Stimulated activated CD8-positive, alpha-beta memory T cell treated with anti-CD3 and anti-CD28 coated beads, Interleukin-4, amount 100 ng/mL, for 24 hours (primary cell): ENCODE measurements around the gene IGSF11.
"Not testable (repeated sequence)": the region's sequence is repeated elsewhere in the genome, so short reads cannot be mapped to it uniquely, and the experiment has no call there.

Experiments
- DNase-seq: peaks from one replicate; pipeline ENCODE4 v3.0.0-alpha.2; 2020; ENCODE audit warnings: low read depth

The IGSF11 gene

GRCh38 chr3:118990823-118991560 is 43.7 kb downstream of the IGSF11 start:
- DNase-seq, result no peak

- no peak for DNase-seq
These were observed 46.2 kb downstream of the IGSF11 start for GRCh38 chr3:118988198-118989130.

GRCh38 chr3:118987477-118987876 is 47.2 kb downstream of the IGSF11 start:
- no peak for DNase-seq

- DNase-seq, result no peak
These were observed 47.9 kb downstream of the IGSF11 start for GRCh38 chr3:118986734-118987133.

GRCh38 chr3:118984699-118985098 is 49.9 kb downstream of the IGSF11 start:
- DNase-seq, result no peak

GRCh38 chr3:118981494-118982134 is 53.0 kb downstream of the IGSF11 start:
- DNase-seq, result no peak

DNA sequence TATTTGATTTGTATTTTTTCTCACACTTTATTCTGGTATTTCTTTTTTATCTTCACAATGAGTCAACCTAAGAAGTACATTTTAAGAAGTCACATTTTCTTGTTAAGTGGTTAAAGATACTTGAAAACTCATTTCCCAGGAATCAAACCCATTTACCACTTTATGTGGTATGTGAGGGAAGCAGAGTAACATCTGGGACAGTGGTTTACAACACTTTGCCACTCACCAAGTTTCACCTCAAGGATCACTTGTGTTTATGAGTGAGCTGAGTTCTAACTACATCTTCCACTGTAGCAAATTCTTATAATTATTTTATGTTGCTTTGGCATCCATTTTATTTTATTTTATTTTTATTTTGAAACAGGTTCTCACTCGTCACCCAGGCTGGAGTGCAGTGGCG is 53.8 kb downstream of the IGSF11 start:
- no peak for DNase-seq

- no peak for DNase-seq
These were observed 56.3 kb downstream of the IGSF11 start for GRCh38 chr3:118978393-118978758.

DNA sequence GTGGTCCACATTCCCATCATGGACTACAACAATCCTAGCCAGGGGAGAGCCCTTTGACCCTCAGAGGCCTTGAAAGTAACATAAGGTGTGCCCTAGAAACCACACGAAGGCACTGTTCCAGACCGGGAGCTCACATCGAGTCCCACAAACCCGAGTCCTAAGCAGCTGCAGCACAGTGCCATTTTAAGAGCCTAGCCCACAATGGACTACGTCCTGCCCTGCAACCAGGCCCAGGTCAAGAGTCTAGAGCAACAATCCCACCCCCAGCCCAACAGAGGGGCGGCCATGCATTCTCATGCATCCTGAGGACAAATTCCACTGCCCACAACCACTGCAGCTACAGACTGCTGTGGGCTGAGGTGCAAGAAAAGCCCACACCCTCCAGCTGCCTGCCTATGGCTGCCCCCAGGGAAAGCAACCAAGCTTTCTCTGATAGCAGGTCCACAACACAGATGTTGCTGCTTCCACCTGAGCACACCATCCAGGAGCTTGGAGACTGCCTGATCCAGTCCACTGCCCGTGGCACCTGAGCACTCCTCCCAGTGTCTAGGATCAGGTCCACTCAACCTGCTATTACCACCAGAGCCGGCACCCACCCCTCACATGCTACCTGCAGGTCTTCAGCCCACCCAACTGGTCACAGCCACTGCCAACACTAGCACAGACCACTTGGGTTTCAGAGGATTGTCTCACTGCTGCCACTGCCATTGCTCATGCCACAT is 56.8 kb downstream of the IGSF11 start:
- no peak for DNase-seq

DNA sequence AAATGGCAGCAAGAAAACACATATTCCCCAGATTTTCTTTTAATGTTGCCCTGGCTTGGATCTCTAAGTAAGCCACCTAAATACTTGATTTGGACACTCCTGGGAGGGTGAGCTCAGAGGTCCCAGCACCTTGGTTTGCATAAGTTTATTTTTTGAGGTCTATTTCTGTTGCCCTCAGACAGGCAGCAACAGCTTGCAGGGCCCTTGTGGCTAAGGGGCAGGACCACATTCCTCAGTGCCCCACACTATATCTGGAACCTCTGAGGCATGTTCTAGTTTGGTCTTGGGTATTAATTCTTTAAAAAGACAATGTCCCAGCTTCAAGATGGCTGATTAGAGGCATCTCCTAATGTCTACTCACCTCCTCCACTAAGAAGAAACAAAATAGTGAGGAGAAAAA is 57.5 kb downstream of the IGSF11 start:
- no peak for DNase-seq

GRCh38 chr3:118975476-118975875 is 59.2 kb downstream of the IGSF11 start:
- DNase-seq, result not testable (repeated sequence)

DNA sequence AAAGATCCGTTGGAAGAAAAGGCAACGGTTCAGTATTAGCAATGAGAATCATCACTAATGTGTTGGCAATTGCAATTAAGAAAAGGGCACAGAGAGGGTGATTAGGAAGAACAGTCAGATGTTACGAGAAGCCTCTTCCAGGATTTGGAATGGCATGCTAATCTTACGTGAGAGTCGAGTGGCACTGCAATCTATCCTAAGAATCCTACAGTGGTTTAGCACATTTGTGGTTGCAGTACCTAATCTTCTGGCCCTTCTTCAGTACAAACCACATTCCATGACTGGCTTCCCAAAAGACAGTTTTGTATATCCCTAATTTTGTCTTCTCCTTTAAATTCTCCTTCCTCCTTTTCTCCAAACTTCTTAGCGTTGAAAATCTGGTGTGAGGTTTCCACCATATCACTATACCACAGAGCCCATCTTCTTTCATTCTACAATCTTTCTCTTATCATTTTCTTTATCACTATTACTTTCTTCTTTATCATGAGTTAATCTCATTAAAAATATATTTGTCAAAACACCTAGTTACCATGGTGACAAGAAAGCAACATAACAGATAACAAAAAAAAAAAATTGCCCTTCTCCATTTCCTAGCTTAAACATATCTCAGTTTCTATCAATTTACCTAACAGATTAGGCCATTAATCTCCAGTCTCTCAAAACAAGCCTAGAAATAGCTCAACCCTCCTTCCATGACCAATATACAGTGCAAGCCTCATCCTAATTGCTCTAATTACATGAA is 60.1 kb downstream of the IGSF11 start:
- no peak for DNase-seq

DNA sequence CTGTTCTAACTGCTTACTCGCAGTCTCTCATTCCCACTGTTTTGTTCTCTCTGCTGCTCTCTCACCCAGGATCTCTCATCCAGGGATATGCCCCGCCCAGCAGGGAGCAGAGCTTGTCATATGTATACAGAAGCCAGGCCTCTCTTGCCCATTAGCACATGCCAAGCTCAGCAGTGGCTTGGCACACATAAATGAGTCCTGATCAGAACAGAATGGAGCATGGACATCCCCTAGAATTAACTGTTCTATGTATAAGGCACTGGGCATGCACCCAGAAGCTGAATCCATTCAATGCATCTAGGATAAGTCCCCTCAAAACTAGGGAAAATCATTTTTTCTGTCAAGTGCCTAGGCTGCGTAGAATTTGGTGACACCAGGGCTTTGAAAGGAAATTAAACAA is 61.6 kb downstream of the IGSF11 start:
- no peak for DNase-seq

GRCh38 chr3:118970819-118971218 is 63.8 kb downstream of the IGSF11 start:
- DNase-seq, result no peak

DNA sequence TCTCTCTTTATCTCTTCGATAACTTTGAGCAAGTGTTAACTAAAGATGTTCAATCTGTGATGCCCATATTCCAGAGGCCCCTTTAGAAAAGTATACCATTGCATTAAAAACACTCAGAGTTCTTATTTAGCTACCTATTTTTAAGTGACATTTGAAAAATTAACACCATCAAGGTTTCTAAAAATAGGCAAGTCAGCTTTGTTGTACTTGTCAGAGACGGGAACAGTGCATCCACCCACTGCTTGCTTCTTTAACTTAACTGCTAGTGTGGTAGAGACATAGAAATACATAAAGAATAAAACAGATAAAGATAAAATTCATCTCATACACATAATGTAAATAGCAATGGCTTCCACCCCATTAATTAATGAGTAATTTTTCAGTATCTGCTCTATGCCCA is 66.0 kb downstream of the IGSF11 start:
- DNase-seq, result no peak

- DNase-seq, result no peak
These were observed 66.5 kb downstream of the IGSF11 start for GRCh38 chr3:118968111-118968510.

DNA sequence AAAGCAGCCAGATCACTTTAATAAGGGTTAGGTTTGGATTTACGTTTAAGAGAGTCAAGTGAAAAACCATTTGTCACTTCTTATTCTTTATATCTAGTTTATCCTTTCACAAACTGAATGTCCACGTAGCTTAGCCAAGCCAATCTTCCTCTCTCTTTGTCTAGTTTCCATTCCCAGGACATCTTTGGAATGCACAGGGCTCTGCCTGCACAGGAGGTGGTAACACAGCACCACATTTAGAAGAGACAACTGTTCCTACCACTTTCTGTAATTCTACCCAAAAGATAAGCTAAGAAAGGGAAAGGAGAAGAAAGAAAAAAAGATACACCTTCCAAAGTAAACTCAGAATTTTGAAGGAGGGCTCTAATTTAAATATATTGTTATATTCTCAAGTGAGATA is 67.9 kb downstream of the IGSF11 start:
- no peak for DNase-seq

GRCh38 chr3:118963711-118964110 is 70.9 kb downstream of the IGSF11 start:
- DNase-seq, result no peak

GRCh38 chr3:118960876-118961450 is 73.7 kb downstream of the IGSF11 start:
- no peak for DNase-seq

DNA sequence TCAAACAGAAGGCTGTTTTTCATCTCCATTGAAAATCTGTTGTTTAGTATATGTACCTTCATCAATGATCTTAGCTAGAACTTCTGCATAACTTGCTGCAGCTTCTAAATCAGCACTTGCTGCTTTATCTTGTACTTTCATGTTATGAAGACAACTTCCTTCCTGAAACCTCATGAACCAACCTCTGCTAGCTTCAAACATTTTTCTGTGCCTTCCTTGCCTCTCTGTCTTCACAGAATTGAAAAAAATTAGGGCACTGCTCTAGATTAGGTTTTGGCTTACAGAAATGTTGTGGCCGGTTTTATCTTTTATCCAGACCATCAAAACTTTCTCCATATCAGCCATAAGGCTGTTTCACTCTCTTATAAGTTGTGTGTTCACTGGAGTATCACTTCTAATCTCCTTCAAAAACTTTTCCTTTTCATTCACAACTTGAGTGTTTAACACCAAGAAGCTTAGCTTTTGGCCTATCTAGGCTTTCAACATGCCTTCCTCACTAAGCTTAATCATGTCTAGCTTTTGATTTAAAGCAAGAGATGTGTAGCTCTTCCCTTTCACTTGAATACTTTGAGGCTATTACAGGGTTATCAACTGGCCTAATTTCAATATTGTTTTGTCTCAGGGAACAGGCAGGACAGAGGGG is 78.6 kb downstream of the IGSF11 start:
- no peak for DNase-seq

DNA sequence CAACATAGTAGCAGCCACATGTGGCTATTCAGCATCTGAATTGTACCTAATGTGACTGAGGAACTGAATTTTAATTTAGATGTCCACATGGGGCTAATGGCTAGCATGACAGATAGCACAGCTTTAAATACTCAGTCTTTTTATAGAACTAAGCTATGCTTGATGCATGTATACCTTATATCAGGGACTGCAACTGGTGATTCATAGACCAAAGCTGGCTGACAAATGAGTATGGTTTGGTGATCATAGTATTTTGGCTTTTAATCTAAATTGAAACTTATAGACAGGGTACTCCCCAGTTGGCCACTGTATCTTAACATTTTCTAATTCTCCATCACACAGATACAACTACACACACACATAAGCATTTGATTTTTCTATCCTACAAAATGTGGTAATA is 83.6 kb downstream of the IGSF11 start:
- no peak for DNase-seq
